HG03139 (cell line): Measurements from ENCODE around the gene SERPINA3.
"Not testable (repeated sequence)": the region's sequence is repeated elsewhere in the genome, so short reads cannot be mapped to it uniquely, and the experiment has no call there.

Experiments
- ATAC-seq: cut with Tn5 transposase; IDR thresholded peaks from one replicate; pipeline ENCODE4 v1.9.1; 2021; ENCODE audit not compliant: unreplicated experiment

The SERPINA3 gene

DNA sequence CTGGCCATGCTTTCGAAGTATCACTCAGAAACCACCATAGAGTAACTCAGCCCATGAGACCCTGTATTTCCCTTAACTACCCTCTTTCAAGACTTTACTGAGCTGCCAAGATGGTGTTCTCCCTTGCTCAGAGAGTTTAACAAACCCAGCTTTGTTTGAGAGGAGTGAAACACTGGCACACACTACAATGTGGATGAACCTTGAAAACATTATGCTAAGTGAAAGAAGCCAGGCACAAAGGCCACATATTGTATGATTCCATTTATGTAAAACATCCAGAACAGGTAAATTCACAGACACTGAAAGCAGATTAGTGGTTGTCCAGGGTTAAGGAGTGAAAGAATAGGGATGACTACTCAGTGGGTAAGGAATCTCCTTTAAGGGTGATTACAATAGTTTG lies 18.9 kb downstream of the SERPINA3 start:
- ATAC-seq, result no peak

DNA sequence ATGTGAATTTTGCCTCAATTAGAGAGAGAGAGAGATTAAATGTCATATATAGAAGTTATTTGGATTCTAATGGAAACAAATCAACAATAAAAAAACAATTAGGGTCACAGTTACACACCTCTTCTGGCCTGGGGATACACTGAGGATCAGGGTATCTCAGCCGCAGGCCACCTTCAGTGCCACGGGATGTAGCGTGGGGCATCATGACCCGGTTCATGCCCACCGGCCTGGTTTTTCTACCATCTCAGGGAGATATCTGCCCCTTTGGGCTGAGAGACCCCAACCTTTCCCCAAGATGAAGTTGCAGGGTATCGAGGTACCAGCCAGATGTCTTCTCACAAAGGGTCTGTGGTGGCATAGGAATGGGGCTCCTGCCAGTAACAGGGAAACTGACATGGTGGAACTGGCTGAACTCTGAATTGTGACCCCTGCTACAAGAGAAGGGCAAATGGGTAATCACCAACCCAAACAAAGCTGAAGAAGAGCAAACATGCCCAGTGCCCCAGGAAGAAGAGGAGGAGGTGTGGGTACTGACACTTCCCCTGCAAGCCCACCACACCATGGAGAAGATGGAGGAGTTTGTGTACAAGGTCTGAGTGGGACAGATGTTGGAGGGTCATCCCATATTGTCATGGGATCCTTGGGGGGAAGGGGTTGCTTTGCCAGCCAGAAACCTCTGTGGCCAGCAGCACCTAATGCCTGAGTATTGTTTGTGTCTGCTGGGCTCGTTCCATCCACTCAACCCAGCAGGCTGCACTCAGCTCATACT lies 19.5 kb downstream of the SERPINA3 start:
- no peak for ATAC-seq

DNA sequence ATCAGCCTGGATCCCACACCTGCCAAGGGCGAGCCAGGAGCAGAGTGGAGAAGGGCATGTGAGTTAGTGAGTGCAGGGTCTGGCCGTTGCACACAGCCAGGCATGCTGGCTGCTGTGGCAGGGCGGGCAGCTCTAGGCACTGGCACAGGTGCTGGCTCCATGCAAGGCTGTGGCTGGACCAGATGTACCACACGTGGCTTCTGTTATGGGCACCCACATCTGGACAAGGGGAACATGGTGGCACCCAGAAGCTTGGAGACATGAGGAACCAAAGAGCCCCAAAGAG lies 20.1 kb downstream of the SERPINA3 start:
- no peak for ATAC-seq

DNA sequence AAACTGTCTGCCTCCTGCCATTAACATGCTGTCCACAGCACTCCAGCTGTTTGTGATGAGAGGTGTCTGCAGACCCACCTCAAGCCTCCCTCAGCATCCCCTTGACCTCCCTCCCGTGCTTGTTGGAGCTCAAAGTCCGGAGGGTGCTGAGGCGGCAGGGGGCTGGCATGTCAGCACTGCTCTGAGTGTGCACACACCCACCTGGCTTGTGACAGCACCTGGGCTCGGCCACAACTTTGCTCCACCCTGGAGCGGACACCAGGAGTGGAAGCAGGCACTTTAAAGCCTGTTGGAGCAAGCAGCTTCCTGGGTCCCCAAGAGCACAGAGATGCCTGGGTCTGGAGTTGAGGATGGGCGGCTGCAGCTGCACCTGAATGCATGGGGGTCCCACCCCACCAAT lies 20.9 kb downstream of the SERPINA3 start:
- no peak for ATAC-seq

DNA sequence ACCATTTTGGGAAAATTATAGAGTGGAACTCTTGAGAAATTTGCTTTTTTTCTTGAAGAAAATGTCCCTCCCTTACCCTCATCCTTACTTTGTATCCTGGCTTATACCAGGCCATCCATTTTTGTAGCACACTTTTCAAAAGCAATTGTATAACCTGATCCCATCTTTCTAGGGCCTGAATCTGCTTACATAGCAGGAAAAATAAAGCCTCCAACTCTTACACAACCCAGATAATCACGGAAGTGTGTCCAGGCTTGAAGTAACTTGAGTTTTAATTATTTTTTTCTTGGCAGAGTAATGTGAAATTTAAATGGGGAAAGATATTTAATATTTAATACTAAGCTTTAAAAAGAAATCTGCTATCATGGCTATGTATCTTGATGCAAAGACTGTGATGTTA lies 23.0 kb downstream of the SERPINA3 start:
- no peak for ATAC-seq

DNA sequence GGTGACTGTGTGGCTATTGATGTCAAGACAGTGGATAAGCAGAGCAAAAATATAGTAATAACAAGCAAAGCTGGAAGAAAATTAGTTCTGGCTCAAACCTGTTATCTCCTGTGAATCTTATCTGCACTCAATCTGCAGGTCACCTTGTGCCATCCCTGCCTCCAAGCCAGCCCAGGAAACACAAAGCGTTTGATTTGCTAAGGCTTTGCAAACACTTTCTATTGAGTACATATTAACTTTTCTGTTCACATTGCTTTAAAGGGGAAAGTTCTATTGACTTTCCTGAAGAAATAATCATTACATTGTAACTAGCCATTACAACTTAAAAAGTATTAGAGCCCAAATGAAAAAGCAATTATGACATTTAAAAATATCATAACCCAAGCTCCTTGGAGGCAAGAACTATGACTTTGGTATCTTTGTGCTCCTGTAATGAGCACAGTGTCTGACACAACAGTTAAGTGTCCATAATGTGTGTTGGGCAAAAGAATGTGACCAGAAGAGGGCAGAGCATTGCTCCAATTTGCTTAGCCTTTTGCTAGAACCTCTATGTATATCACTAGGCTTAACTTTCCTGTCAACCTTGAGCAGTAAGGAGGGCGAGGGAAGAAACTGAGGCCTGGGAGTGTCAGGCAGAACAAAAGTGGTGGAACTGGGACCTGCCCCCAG lies 24.7 kb downstream of the SERPINA3 start:
- ATAC-seq, result no peak

DNA sequence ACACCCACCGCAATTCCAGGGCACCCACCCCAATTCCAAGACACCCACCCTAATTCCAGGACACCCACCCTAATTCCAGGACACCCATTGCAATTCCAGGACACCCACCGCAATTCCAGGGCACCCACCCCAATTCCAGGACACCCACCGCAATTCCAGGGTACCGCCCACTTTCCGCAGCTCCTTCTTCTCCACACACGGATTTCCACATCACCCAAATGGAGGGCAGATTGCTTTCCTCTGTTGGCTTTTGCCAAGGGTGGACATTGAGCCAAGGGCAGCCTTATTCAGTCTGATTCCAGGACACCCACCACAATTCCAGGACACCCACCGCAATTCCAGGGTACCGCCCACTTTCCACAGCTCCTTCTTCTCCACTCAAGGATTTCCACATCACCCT lies 25.6 kb downstream of the SERPINA3 start:
- not testable (repeated sequence) for ATAC-seq

DNA sequence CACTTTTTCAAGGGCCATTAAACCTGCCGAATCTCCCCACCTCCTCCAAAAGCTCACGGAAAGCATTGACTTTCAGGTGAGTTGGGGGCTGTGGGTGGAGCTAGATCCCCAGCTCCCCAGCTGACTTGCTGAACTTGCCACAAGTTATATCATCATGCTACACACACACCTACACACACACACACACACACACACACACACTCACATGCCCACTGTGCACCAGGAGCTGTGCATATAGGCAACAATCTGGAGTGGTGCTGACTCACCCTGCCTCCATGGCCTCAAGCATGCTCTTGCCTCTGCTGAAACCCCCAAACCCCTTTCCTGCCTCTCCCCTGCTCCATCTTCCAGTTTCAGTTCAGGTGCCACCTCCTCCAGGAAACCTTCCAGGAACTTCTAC lies 26.1 kb downstream of the SERPINA3 start:
- ATAC-seq, result no peak

DNA sequence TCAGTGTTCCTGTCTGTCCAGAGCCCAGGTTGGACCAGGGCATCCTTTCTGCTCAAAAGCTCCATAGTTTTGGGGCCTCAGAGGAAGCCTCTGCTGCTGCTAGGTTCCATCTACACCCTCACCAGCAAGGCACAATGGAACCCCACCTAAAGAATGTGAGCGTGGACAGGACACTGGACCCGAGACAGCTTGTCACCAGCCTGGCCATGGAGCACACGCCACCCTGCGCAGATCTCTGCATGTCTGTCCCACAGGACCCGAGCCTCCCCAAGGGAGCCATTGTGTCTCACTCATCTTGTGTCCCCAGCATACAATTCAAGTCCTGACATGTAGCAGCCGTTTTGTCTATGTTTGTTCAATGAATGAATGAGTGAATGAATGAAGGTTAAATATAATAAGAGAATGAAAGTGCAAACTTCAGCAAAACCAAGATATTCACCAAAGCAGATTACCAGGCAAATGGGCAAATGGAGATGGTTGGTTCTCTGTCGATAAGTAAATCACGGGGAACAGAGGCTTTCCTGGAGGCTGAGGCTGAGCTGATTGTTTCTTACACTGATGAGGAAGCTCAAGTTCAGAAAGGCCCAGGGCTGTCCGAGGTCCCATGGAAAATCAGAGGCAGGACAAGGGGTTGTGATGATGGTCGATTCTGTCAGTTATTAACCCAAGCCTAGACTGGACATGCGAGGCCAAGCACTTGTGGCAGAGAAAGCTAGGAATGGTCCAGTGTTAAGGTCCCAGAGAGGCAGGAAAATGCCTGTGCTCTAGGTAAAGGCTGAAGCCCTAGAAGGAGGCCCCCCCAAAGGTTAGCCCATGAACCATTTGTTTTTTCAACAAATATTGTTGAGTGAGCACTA lies 27.0 kb downstream of the SERPINA3 start:
- no peak for ATAC-seq

DNA sequence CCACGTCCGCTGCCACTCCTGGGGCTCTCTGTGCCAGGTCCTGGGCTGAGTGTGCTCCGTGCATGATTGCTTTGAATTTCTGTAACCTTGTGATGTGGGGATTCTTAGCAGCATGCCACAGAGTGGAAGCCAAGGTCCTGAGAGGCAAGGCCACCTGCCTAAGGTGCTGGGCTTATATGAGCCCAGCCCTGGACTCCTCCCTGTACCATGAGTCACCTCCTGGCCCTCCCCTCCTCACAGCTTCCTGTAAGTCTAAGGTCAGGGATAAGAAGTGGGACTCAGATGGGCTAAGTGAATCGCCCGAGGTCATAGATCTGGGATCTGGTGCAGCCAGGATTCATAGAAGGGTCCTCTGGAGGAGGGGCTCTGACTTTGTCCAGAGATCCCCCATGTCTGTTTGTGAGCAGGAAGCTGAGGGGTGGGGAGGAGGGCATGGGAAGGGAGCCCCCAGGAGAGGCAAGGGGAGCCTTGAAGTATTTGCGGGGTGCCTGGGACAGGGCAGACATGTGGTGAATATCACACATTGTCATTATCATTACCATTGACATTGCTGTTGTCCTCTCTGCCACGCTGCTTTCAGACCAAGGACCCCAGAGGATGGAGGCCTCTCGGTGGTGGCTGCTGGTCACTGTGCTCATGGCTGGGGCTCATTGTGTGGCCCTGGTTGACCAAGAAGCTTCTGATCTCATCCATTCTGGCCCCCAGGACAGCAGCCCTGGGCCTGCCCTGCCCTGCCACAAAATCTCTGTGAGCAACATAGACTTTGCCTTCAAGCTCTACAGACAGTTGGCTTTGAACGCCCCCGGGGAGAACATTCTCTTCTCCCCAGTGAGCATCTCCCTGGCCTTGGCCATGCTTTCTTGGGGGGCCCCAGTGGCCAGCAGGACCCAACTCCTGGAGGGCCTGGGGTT lies 28.8 kb downstream of the SERPINA3 start:
- no peak for ATAC-seq

DNA sequence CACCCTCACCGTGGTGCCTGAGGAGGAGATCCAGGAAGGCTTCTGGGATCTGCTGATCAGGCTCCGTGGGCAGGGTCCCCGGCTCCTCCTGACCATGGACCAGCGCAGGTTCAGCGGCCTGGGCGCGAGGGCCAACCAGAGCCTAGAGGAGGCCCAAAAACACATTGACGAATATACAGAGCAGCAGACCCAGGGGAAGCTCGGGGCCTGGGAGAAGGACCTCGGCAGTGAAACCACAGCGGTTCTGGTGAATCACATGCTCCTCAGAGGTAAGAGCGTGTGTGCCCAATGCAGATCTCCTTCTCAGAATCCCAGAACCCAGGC lies 29.4 kb downstream of the SERPINA3 start:
- no peak for ATAC-seq

DNA sequence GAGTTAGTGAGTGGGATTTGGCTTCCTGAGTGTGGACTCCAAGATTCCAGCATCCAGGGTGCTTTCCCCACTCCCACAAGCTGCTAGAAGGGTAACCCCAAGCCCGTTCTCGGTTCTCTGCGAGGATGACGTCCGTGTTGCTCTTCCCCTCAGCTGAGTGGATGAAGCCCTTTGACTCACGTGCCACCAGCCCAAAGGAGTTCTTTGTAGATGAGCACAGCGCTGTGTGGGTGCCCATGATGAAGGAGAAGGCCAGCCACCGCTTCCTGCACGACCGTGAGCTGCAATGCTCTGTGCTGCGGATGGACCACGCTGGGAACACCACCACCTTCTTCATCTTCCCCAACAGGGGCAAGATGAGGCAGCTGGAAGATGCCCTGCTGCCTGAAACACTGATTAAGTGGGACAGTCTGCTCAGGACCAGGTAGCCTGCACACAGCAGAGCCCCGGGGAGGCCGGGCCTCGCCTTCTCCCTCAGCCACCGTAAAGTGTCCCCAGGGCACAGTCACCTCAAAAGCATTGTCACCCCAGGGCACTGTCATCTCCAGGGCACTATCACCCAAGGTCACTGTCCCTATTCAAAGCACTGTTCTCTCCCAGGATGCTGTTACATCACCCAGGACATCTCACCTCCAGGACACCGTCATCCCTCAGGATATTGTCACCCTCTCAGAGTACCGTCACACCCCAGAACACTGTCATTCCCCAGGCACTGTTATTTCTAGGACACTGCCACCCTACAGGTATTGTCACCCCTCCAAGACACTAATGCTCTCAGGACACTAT lies 31.3 kb downstream of the SERPINA3 start:
- no peak for ATAC-seq

DNA sequence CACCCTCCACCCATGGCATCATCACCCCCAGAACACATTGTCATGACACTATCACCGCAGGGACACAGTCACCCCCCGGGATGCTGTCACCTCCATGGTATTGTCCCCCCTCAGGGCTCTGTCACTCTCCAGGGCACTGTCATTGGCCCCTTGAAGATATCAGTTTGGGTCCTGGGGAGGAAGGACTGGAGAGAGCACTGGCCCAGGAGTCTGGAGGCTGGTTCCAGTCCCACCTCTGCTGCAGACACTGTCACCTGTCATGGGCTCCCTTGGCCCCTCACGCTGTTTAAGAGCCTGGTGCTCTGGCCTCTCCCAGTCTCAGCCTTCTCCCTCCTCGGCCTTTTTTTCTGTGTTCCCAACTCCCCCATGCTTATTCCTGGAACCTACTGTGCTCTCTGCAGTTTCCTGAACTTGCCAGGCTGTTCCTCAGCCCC lies 31.9 kb downstream of the SERPINA3 start:
- no peak for ATAC-seq

DNA sequence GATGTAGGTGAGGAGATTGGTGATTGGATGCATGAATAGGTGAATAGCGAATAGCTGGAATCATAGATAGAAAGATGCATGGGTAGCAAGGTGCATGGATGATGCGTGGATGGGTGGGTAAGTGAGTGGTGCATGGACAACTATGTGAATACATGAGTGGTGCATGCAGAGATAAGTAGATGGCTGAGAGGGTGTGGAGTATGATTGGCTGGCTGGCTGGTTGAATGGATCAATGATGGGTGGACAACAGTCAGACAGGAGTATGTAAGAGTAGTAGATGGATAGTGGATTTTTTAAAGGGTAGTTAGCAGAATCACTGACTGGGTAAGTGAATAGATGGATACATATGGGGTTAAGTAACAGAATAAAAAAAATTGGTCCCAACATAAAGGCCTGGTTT lies 33.9 kb downstream of the SERPINA3 start:
- ATAC-seq, result no peak

DNA sequence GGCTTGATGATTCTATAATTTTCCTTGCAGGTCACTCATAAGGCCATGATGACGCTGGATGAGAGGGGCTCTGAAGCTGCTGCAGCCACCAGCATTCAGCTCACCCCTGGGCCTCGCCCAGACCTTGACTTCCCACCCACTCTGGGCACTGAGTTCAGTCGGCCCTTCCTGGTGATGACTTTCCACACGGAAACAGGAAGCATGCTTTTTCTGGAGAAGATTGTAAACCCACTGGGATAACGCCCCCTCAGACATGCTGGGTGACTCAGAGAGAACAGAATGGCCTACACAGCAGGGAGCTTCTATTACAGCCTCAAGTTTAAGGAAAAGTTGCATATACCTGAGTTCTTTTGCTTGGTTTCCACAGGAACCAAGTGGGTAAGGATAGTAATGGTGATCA lies 34.3 kb downstream of the SERPINA3 start:
- no peak for ATAC-seq

DNA sequence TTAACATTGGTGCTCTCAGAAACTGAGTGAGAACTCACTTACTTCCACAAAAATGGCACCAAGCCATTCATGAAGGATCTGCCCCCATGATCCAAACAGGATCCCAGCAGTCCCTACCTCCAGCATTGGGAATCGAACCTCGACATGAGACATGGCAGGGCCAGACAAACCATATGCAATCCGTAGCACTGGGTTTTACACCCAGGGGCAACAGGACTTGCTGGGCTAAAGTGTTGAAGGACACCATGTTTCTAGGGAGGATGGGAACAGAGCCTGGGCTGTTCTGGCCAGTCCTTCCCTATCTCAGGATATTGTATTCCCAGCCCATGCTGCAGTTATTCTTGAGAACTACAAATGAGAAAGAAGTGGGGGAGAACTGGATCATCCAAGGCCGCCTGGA lies 36.6 kb downstream of the SERPINA3 start:
- ATAC-seq, result no peak

DNA sequence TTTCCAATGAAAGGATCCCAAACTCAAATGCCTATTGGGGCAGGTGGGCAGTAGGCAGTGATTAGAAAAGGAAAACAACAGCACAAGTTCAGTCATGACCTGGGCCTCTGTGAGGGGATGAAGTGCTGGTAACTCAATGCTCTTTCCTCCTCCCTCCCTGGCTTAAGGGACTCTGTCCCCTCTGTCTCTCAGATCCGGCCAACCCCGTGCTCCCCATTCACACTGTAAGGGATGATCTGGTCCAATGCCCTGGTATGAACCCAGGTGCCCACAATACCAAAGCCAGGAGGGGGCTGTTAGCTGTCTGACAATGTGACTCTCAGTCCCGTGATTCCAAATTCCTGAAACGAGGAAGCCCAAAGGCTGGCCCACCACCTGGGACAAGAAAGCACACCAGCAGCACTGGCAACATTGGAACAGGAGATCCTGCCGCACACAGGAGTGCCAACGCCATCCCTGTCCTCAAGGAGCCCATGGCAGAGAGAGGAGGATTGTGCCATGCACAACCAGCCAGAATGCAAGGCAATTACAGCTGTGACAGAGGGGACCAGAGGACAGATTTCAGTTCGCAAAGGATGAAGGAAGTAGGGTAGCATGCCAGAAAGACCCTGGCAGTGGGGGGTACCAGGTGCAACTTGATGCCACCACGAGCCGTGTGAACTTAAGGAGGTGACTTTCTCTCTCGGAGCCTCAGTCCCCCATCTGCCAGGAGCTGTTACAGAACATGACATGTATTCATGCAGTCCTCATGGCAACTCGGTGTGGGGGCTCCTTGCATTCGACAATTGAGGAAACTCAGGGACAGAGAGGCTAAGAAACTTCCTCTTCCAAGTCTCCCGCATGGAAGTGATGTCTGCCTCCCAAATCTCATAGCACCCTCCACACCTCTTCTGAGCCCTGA lies 37.6 kb downstream of the SERPINA3 start:
- no peak for ATAC-seq

DNA sequence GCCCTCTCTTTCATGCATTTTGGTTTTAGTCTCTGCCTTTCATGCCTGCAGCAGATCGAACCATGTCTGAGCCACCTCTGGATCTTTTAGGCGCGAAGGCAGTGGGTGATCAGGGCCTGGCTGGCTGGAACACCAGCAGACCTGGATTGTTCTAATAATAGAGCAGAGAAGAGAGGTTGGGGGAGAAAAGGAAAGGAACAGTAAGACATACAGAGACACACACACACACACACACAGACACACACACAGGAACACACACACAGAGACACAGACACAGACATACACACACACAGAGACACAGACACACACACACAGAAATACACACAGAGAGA lies 38.2 kb downstream of the SERPINA3 start:
- ATAC-seq, result no peak
